ENCODE measurements around the gene WNT3.

Gene WNT3

GRCh38 chr17:46719891-46720290, 98.6 kb downstream of the WNT3 start:
- no peaks in the 10 kb centered on the region for H3K9me3 ChIP-seq (ENCODE audit: control insufficient read depth, insufficient read depth, low read length)
- no CpG with 5 or more reads among the region's 3 CpGs for WGBS (ENCODE audit: insufficient coverage, insufficient read length)
- H3K27me3 ChIP-seq (ENCODE audit: control insufficient read depth, insufficient read depth, low read length): no peaks in the 10 kb centered on the region
- no peaks in the 10 kb centered on the region for H3K4me1 ChIP-seq (ENCODE audit: control insufficient read depth, insufficient read depth, low read length)
- no peak for DNase-seq (ENCODE audit: low read depth, low spot score)
- no peak overlapping the region for H3K4me3 ChIP-seq (ENCODE audit: low read length)
- H3K27ac ChIP-seq (ENCODE audit: low read length): no peak overlapping the region
- no peaks in the 10 kb centered on the region for H3K36me3 ChIP-seq (ENCODE audit: control insufficient read depth, insufficient read depth, low read length)

DNA sequence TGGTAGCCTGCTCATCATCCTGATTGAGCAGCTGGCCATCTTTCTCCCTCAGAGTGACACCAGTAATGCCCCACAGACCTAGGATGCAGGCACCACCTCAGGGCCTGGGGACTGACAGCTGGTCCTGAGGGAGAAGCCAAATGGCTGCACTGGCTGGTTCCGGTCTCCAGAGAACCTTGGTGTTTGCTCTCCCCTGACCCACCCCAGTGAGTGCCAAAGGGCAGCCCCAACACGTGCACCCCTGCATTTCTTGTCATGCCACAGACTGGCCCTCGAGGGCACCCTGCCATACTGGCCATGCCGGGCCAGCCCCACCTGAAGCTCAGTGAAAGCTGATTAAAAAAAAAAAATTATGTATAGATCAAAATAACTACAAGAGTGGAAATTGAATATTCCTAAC, 100.5 kb downstream of the WNT3 start:
- no peaks in the 10 kb centered on the region for H3K9me3 ChIP-seq (ENCODE audit: control insufficient read depth, insufficient read depth, low read length)
- H3K4me1 ChIP-seq (ENCODE audit: control insufficient read depth, insufficient read depth, low read length): no peaks in the 10 kb centered on the region
- H3K36me3 ChIP-seq (ENCODE audit: control insufficient read depth, insufficient read depth, low read length): no peaks in the 10 kb centered on the region
- no CpG with 5 or more reads among the region's 4 CpGs for WGBS (ENCODE audit: insufficient coverage, insufficient read length)
- no peak overlapping the region for H3K4me3 ChIP-seq (ENCODE audit: low read length)
- H3K27me3 ChIP-seq (ENCODE audit: control insufficient read depth, insufficient read depth, low read length): no peaks in the 10 kb centered on the region
- no peak for DNase-seq (ENCODE audit: low read depth, low spot score)
- H3K27ac ChIP-seq (ENCODE audit: low read length): no peak overlapping the region

All from iPS DF 6.9 (cell line).